NT2/D1 (cell line): ENCODE measurements around the gene CDC73.

ENCODE experiments used
- DNase-seq: peaks from one replicate; pipeline ENCODE4 v3.0.0-alpha.2; 2011; ENCODE audit warnings: low read depth, low spot score
- H3K27me3 ChIP-seq: 2 replicates; pipeline ENCODE4 v1.6.0; 2011; ENCODE audit warnings: mild to moderate bottlenecking; ENCODE audit not compliant: insufficient read length, insufficient read depth
- H3K36me3 ChIP-seq: 2 replicates; pipeline ENCODE4 v1.6.1; 2011; ENCODE audit warnings: mild to moderate bottlenecking, low read length, mixed read lengths; ENCODE audit not compliant: insufficient read depth, insufficient read length
- H3K4me1 ChIP-seq: 2 replicates; pipeline ENCODE4 v1.5.1; 2011; ENCODE audit not compliant: insufficient read depth, insufficient read length
- H3K4me3 ChIP-seq: 2 replicates; pipeline ENCODE4 v1.5.1; 2011; ENCODE audit warnings: low read depth; ENCODE audit not compliant: insufficient read length
- H3K9ac ChIP-seq: 2 replicates; pipeline ENCODE4 v1.6.0; 2011; ENCODE audit warnings: low read depth; ENCODE audit not compliant: insufficient read length
- H3K9me3 ChIP-seq: 2 replicates; pipeline ENCODE4 v1.5.1; 2011; ENCODE audit warnings: mild to moderate bottlenecking, low read length; ENCODE audit not compliant: insufficient read depth
- SUZ12 ChIP-seq: IDR thresholded peaks from 2 replicates; pipeline ENCODE4 v1.6.1; 2011; ENCODE audit not compliant: insufficient read length, insufficient read depth; ENCODE audit errors: extremely low read depth
- YY1 ChIP-seq: IDR thresholded peaks from 2 replicates; pipeline ENCODE4 v1.6.1; 2011; ENCODE audit not compliant: insufficient read length, insufficient read depth
- ZNF274 ChIP-seq: IDR thresholded peaks from 2 replicates; pipeline ENCODE4 v1.6.1; 2011; ENCODE audit warnings: mild to moderate bottlenecking, low read depth, low read length

The CDC73 gene

DNA sequence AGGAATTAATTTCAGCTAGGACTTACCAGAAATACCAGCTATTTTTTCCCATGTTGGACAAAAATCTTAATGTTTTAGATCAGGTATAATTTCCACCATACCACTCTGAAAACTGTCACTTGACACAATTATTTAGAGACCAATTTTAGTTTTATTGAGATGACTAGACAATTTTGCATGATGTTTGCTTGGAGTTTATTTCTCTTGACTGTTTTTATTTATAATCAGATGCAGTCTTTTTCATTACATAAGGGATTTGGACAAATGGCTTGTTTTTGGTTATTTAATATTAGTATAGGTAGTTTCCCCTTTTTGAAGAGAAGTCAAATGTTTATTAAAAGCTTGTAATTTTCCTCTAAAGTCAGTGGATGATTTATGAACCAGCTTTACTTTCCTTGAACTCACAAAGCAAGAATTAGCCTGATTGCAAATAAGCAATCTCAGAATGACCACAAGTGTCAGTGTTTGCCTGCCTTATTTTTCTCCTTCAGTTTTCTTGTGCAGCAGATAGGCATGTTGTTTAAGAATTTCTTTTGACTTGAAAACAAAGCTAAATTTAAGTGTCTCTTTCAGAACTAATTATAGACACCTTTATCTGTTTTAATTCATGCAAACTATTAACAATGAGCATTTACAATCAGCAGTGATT, 68.4 kb downstream of the CDC73 start:
- peaks cover 24% of the 10 kb centered on the region for H3K36me3 ChIP-seq
- TF ChIP-seq YY1, result no peak
- no peak for TF ChIP-seq ZNF274
- TF ChIP-seq SUZ12, result no peak
- no peak for DNase-seq
- no peaks in the 10 kb centered on the region for H3K4me1 ChIP-seq
- H3K4me3 ChIP-seq, result no peak overlapping the region
- H3K9ac ChIP-seq, result no peak overlapping the region
- no peaks in the 10 kb centered on the region for H3K27me3 ChIP-seq
- H3K9me3 ChIP-seq, result peaks cover 31% of the 10 kb centered on the region

DNA sequence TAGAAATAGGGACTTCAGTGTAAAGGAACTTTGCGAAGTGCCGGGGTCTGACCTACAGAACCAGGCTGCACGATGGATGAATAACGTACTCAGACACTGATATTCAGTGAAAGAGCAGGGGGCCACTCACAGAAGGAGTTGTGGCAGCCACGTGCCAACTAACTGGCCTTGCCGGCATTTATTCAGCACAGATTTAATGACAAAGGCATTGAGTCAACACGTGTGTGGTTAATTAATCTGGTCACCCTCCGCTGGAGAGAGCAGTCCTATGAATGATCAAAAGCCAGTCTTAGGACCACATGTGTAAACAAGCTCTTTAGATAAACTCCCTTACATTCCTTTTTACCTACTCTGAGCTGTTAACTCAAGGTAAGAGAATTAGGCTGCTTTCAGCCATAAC, 70.8 kb downstream of the CDC73 start:
- no peak overlapping the region for H3K9ac ChIP-seq

DNA sequence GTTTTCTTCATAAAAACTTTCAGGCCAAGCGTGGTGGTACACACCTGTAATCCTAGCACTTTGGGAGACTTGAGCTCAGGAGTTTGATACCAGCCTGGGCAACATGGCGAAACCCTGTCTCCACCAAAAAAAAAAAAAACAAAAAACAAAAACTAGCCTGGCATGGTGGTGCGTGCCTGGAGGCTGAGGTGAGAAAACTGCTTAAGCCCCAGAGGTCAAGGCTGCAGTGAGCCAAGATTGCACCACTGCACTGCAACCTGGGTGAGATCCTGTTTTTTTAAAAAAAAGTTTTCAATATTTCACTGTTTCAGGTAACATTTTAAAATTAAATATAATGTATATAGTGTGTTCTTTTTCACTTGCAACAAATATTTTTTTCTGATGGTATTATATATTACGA, 78.1 kb downstream of the CDC73 start:
- peaks cover 25% of the 10 kb centered on the region for H3K36me3 ChIP-seq
- no peaks in the 10 kb centered on the region for H3K9me3 ChIP-seq
- no peaks in the 10 kb centered on the region for H3K27me3 ChIP-seq
- H3K9ac ChIP-seq, result no peak overlapping the region
- TF ChIP-seq SUZ12, result no peak
- no peak for TF ChIP-seq ZNF274
- no peak for TF ChIP-seq YY1
- no peaks in the 10 kb centered on the region for H3K4me1 ChIP-seq
- DNase-seq, result no peak
- H3K4me3 ChIP-seq, result no peak overlapping the region

More for the DNA sequence above, 70.8 kb downstream of the CDC73 start:
- no peak overlapping the region for H3K4me3 ChIP-seq
- peaks cover 24% of the 10 kb centered on the region for H3K36me3 ChIP-seq
- no peaks in the 10 kb centered on the region for H3K4me1 ChIP-seq
- H3K9me3 ChIP-seq, result peaks cover 31% of the 10 kb centered on the region
- TF ChIP-seq ZNF274 (no peak), YY1 (no peak), SUZ12 (no peak)
- DNase-seq, result no peak
- H3K27me3 ChIP-seq, result no peaks in the 10 kb centered on the region

DNA sequence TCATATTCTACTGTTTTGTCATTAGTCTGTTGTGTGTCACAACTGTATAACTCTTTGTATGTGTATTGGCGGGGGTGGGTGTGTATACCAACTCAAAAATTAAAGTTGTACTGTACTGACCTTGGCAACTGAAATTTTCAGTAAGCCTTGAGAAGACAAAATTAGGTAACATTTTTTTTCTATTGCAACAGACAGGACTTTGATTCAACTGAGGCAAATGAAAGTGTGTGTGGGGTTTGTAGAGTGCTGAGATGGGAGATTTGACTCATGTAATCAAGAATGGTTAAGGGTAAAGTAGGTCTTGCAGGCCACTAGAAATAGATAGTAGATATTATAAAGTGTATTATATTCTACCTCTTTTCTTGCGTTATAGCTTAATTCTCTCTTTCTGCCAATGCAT, 79.2 kb downstream of the CDC73 start:
- H3K9me3 ChIP-seq, result peaks cover 8% of the 10 kb centered on the region
- peaks cover 30% of the 10 kb centered on the region for H3K36me3 ChIP-seq
- DNase-seq, result no peak
- H3K9ac ChIP-seq, result no peak overlapping the region
- H3K4me3 ChIP-seq, result no peak overlapping the region
- H3K4me1 ChIP-seq, result no peaks in the 10 kb centered on the region
- H3K27me3 ChIP-seq, result no peaks in the 10 kb centered on the region
- TF ChIP-seq ZNF274, result no peak
- no peak for TF ChIP-seq SUZ12
- no peak for TF ChIP-seq YY1

DNA sequence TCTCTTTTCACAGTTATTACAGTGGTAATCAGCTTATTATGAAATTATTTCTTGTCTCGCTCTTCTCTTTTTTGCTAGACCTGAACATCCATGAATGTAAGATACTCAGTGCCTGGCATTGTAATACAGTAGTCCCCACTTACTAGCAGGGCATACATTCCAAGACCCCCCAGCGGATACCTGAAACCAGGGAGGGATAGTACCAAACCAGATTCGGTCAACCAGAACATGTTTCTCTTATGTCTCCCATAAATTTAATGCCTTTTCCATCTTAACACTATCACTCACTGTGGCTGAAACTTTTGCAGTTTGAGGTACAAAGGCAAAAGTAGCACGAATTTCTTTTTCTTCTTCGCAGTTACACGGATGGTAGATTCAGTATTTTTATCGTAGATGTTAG, 89.2 kb downstream of the CDC73 start:
- Histone ChIP-seq H3K9me3 (peaks cover 15% of the 10 kb centered on the region), H3K27me3 (no peaks in the 10 kb centered on the region), H3K36me3 (peaks cover 48% of the 10 kb centered on the region), H3K9ac (no peak overlapping the region), H3K4me3 (no peak overlapping the region), H3K4me1 (no peaks in the 10 kb centered on the region)
- no peak for TF ChIP-seq SUZ12
- no peak for TF ChIP-seq YY1
- TF ChIP-seq ZNF274, result no peak
- no peak for DNase-seq

DNA sequence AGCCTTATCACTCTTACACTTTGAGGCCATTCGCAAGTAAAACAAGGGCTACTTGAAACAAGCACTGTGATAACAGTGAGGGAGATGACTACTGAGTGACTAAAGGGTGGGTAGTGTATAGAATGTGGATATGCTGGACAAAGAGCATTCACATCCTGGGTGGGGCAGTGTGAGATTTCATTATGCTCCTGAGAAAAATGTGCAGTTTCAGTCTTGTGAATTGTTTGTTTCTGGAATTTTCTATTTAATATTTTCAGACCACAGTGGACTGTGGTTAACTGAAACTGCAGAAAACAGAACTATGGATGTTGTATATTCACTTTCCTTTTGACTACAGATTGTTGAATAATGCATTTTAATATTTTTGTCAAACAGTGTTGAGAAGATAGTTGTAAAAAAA, 89.7 kb downstream of the CDC73 start:
- H3K9me3 ChIP-seq, result peaks cover 10% of the 10 kb centered on the region
- no peaks in the 10 kb centered on the region for H3K27me3 ChIP-seq
- no peak overlapping the region for H3K9ac ChIP-seq
- H3K4me1 ChIP-seq, result no peaks in the 10 kb centered on the region
- no peak for DNase-seq
- H3K36me3 ChIP-seq, result peaks cover 43% of the 10 kb centered on the region
- TF ChIP-seq YY1, result no peak
- no peak for TF ChIP-seq ZNF274
- TF ChIP-seq SUZ12, result no peak
- no peak overlapping the region for H3K4me3 ChIP-seq

DNA sequence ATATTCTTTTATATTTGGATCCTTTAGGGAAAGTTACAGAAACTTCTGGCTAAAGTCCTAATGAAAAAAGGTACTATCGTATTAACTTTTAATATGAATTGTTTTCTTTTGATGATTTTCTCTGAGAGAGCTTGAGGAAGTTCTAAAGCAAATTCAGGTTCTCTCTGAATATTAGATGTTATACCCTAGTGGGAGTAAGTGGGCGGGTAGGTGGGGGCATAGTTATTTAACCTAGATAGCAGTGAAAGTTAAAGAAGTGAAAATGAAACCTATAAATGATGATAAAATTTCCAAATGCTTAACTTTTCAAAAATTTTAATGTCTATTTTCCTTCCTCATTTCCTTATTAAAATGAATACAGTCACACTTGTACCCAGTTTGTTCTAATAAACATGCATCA, 90.8 kb downstream of the CDC73 start:
- peaks cover 48% of the 10 kb centered on the region for H3K36me3 ChIP-seq
- H3K9me3 ChIP-seq, result no peaks in the 10 kb centered on the region; the same call in 1 of the 2 replicates
- no peak for TF ChIP-seq YY1
- TF ChIP-seq ZNF274, result no peak
- no peak for TF ChIP-seq SUZ12
- no peaks in the 10 kb centered on the region for H3K27me3 ChIP-seq
- no peaks in the 10 kb centered on the region for H3K4me1 ChIP-seq
- no peak overlapping the region for H3K9ac ChIP-seq
- DNase-seq, result no peak
- H3K4me3 ChIP-seq, result no peak overlapping the region

DNA sequence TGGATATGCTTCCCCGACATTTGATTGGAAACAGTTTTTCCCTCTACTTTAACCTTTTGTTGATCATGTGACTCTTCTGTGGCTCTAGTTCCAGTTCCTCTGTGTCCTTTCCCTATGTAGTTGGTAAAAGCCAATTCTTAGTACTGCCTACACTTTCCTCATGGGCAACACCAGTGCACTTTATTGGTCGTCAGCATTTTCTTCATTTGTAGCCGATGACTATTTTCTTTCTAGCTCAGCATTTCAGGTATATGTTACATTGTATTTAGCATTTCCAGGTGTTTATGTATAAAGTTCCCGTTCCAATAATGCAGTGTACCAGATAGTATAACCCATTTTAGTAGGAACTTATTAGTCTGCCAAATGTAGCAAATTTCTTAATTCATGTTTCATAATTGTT, 92.2 kb downstream of the CDC73 start:
- H3K4me1 ChIP-seq, result no peaks in the 10 kb centered on the region
- peaks cover 49% of the 10 kb centered on the region for H3K36me3 ChIP-seq
- no peaks in the 10 kb centered on the region for H3K27me3 ChIP-seq
- TF ChIP-seq SUZ12 (no peak), ZNF274 (no peak), YY1 (no peak)
- no peak for DNase-seq
- H3K9me3 ChIP-seq, result no peaks in the 10 kb centered on the region; the same call in 1 of the 2 replicates
- no peak overlapping the region for H3K9ac ChIP-seq
- H3K4me3 ChIP-seq, result no peak overlapping the region
